WTC11 (cell line): ENCODE data around the gene TMEM178B.

Experiments
- CBFB ChIP-seq: sonication (generic); formaldehyde crosslinking; IDR thresholded peaks from 2 replicates; pipeline ENCODE4 v1.8.1; 2022; ENCODE audit warnings: mild to moderate bottlenecking, low read depth, missing genetic modification reagents
- CTCF ChIP-seq: fragments of 200-600 bp; IDR thresholded peaks from 2 replicates; pipeline ENCODE4 v1.8.0; 2022; ENCODE audit warnings: antibody characterized with exemption
- KAT7 ChIP-seq: sonication (generic); formaldehyde crosslinking; IDR thresholded peaks from 2 replicates; pipeline ENCODE4 v1.8.1; 2023; ENCODE audit warnings: missing genetic modification reagents, mild to moderate bottlenecking, borderline replicate concordance
- NR1H2 ChIP-seq: sonication (generic); formaldehyde crosslinking; IDR thresholded peaks from 2 replicates; pipeline ENCODE4 v1.9.0; 2021; ENCODE audit warnings: mild to moderate bottlenecking, moderate library complexity, missing genetic modification reagents
- PREB ChIP-seq: sonication (generic); formaldehyde crosslinking; IDR thresholded peaks from 2 replicates; pipeline ENCODE4 v1.8.1; 2022; ENCODE audit warnings: mild to moderate bottlenecking, missing genetic modification reagents, moderate library complexity, borderline replicate concordance
- SP1 ChIP-seq: sonication (generic); formaldehyde crosslinking; conservative IDR thresholded peaks from 2 replicates; pipeline ENCODE4 v1.8.1; 2022; ENCODE audit warnings: missing genetic modification reagents

- TF ChIP-seq SP1 (CRISPR knock-in tag) (no peak), CTCF (no peak), KAT7 (no peak), NR1H2 (CRISPR knock-in tag) (no peak), CBFB (CRISPR knock-in tag) (no peak), PREB (CRISPR knock-in tag) (no peak)
These were observed 334.0 kb downstream of the TMEM178B start for GRCh38 chr7:141407893-141408292.
